ENCODE data around the gene BAZ1A.

DNA sequence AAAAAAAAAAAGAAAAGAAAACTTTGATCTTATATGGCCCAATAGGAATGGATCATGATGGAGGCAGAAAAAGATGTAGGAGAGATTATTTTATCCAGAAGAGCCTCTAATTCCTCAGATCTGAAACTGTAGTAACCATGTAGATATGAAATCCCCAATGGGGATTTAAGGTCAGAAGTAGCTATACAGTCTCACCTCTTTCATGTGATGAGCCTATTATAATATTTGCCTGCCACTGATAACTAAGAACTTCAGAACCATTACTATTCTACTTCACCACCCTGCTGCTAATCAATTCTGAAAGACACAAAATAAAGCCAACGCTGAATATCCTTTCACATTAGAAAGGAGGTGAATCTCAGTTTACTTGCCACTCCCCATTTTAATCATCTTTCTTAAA is 29.3 kb downstream of the BAZ1A start:
- no peak for TF ChIP-seq POLR2A (IDR thresholded peaks at IDR 0.05)
- TF ChIP-seq, protein P1, sequence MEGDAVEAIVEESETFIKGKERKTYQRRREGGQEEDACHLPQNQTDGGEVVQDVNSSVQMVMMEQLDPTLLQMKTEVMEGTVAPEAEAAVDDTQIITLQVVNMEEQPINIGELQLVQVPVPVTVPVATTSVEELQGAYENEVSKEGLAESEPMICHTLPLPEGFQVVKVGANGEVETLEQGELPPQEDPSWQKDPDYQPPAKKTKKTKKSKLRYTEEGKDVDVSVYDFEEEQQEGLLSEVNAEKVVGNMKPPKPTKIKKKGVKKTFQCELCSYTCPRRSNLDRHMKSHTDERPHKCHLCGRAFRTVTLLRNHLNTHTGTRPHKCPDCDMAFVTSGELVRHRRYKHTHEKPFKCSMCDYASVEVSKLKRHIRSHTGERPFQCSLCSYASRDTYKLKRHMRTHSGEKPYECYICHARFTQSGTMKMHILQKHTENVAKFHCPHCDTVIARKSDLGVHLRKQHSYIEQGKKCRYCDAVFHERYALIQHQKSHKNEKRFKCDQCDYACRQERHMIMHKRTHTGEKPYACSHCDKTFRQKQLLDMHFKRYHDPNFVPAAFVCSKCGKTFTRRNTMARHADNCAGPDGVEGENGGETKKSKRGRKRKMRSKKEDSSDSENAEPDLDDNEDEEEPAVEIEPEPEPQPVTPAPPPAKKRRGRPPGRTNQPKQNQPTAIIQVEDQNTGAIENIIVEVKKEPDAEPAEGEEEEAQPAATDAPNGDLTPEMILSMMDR (IDR thresholded peaks at IDR 0.05 in 4 of 5, conservative IDR thresholded peaks at IDR 0.05 in 1 of 5): no peak
